Activated CD4-positive, alpha-beta T cell treated with anti-CD3 and anti-CD28 coated beads, Interleukin-2, amount 50 U/mL, for 1 hour (primary cell): ENCODE results near the gene C1QTNF1.
A peak's percentile ranks its signal among the peaks of the same experiment; 100 is the strongest.
"Not testable (repeated sequence)": the region's sequence is repeated elsewhere in the genome, so short reads cannot be mapped to it uniquely, and the experiment has no call there.

Experiments used
- DNase-seq: peaks from one replicate; pipeline ENCODE4 v3.0.0-alpha.2; 2020

The C1QTNF1 gene

DNA sequence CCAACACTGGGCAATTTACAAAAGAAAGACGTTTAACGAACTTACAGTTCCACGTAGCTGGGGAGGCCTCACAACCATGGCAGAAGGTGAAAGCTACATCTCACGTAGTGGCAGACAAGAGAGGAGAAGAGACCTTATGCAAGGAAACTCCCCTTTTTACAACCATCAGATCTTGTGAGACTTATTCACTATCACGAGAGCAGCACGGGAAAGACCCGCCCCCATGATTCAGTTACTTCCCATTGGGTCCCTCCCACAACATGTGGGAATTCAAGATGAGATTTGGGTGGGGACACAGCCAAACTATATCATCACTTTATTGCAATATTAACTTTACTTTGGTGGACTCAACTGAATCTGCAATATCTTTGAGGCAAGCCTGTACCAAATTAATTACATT lies 38.7 kb downstream of the C1QTNF1 start:
- no peak for DNase-seq

DNA sequence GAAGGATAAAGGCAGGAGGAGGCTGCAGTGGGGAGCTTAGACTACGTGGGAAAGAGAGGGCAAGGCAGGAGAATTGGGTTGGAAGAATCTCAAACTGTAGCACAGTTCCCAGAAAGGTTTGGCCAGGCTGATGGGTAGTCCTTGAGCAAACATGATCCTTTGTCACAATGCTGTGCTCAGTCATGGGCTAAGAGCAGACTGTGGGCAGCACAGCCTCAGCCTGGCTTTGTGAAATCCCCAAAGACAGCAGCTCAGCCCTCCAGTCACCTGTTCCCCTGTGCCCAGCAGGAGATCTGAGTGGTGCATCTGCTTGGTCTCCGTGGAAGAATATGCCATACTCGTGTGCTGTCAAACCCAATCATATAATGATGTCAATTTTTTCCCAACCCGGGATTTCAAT lies 40.1 kb downstream of the C1QTNF1 start:
- DNase-seq = no peak

DNA sequence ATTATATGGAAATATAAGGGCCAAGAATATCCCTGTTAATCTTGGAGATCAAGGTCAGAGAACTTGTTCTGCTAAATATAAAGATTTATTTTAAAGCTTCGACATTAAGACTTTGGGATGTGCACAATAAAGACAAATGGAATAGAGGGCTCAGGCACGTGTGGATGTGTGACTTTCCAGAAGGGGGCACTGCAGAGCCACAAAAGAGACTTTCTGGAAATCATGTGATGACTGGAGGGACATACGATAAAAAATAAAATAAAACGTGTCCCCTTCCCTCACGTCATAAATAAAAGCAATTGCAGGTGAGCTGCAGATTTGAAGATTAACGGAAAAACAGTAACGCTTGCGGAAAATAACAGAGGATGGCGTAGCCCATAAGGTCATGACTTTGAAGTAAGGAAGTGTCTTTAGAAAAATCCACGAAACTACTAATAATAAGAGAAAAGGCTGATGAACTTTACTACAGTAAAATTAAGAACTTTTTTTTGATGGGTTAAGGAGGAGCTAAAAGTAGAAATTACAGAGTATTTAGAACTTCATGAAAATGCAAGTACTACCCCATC lies 41.2 kb downstream of the C1QTNF1 start:
- peak; percentile 58 for DNase-seq

DNA sequence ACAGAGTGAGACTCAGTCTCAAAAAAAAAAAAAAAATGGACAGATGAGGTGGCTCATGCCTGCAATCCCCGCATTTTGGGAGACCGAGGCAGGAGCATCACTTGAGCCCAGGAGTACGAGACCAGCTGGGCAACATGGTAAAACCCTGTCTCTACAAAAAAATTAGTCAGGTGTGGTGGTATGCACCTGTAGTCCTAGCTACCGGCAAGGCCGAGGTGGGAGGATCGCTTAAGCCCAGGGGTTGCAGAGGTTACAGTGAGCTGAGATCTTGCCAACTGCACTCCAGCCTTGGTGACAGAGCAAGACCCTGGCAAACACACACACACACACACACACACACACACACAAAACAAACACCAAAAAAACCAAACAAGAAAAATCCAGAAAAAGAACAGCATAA lies 43.0 kb downstream of the C1QTNF1 start:
- DNase-seq = no peak

DNA sequence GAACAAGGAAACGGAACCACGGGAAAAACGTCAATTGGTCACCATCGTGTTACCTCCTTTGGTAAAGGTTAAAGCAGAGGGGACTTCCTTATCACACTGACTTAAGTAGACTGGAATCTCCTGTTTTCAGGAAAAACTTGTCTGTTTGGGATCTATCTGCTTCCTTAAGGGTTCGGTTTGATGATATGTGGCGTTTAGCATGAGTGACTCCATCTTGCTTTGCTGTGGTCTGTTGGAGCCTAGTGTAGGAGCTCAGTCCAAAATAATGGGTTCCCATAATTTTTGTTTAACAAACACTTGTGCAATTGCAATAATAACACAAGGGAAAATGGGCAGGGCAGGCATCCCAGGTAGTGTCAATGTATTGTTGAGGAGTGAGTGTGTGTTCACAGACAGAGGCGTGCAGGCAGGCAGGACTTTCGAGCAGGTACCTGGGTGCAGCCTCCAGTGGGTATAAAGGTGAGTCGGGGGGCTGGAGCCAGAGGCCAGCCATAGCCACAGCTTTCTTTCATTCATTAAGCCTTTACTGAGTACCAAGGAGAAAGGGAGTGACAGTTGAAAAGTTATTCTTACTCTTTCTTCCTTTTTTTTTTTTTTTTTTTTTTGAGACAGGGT lies 46.4 kb downstream of the C1QTNF1 start:
- no peak for DNase-seq

DNA sequence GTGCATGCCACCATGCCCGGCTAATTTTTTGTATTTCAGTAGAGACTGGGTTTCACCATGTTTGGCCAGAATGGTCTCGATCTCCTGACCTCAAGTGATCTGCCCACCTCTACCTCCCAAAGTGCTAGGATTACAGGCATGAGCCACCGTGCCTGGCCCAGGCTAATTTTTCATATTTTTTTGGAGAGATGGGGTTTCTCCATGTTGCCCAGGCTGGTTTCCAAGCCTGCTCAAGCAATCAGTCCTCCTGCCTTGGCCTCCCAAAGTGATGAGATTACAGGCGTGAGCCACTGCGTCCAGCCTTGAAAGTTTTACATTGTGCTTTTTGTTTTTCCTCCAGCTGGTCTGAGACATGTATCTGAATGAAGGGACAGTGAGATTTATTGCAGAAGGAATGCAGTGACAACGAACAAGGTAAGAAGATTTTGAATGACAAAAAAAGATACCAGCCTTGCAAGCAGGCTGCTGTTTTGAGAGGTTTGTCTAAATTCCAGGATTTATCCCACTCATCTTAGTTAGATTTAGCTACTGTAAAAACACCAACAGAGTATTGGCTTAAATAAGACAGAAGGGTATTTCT lies 47.3 kb downstream of the C1QTNF1 start:
- DNase-seq = no peak

DNA sequence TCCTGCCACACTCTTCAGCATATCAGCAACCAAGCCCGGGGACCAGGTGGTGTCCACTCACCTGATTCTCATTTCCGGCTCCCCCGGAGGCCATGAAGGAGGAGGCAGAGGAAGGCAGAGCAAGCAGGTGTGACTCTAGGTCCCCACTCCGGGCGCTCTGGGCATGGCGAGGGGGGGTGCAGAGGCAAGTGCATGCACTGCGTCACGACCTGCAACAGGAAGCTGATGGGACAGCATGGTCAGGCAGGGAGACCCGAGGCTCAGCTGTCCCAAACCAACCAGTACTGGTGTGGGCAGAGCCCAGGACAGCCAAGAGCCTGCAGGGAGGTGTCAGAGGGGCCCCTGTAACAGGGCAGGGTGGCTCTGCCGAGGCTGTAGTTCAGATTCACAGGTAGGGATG lies 48.6 kb downstream of the C1QTNF1 start:
- no peak for DNase-seq

DNA sequence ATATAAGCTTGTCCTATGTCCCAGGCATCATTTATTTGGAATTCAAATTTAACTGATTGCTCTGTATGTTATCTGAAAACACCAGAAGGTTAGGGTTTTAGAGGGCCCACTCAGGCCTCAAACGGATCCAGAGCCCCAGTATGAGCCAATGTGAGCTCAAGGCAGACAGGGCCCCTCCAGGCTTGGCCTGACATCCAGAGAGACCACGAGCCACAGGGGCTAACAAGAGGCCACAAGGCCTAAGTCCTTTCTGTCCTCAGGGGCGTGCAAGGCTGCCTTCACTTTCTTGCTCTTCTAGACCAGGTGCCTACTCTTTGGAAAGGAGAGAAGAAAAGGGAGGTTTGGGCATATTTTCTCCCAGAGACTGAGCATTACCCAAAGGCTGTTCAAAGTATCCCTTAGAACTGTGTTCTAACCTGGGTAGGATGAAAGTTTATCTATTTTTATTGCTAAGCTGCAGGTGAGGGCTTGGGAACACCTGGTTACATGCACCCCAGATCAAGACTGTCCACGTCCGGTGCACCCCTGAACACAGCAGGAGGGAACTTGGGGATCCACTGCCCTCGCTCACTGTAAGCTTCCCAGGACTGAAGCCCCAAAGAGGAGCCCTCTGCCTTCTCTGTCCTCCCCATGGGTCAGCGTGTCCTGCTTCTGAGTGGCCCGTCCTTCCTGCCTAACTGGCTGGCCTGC lies 49.2 kb downstream of the C1QTNF1 start:
- DNase-seq = no peak

DNA sequence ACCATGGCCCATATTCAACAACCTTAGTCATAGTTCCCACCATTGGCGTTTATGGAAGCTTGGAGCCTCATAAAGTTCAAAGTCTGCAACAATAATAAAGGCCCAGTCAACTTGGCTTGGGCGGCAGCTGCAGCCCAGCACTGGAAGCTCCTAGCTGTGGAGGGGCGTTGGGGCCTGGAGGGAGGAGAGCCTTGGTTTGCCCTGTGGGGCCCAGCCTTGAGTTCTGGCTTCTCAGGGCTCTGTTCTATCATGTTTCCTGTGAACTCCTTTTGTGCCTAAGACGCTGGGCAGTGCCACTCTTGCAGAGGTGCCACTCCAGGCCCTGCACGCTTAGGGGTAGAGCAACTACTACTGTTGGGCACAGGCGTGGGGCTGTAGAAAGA lies 49.7 kb downstream of the C1QTNF1 start:
- DNase-seq = no peak

DNA sequence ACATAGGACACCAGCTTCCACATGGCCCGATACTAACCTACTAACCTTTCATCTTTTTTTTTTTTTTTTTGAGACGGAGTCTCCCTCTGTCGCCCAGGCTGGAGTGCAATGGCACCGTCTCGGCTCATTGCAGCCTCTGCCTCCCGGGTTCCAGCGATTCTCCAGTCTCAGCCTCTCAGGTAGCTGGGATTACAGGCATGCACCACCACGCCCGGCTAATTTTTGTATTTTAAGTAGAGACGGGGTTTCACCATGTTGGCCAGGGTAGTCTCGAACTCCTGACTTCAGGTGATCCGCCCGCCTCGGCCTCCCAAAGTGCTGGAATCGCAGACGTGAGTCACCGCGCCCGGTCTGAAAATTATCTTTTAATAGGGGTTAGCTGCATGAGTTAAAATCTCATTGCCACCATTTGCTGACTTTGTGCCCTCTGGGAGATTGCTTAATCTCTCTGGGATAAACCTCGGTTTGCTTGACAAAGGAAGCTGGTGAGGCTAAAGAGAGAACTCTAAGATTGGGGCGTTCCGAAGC lies 50.2 kb downstream of the C1QTNF1 start:
- not testable (repeated sequence) for DNase-seq

DNA sequence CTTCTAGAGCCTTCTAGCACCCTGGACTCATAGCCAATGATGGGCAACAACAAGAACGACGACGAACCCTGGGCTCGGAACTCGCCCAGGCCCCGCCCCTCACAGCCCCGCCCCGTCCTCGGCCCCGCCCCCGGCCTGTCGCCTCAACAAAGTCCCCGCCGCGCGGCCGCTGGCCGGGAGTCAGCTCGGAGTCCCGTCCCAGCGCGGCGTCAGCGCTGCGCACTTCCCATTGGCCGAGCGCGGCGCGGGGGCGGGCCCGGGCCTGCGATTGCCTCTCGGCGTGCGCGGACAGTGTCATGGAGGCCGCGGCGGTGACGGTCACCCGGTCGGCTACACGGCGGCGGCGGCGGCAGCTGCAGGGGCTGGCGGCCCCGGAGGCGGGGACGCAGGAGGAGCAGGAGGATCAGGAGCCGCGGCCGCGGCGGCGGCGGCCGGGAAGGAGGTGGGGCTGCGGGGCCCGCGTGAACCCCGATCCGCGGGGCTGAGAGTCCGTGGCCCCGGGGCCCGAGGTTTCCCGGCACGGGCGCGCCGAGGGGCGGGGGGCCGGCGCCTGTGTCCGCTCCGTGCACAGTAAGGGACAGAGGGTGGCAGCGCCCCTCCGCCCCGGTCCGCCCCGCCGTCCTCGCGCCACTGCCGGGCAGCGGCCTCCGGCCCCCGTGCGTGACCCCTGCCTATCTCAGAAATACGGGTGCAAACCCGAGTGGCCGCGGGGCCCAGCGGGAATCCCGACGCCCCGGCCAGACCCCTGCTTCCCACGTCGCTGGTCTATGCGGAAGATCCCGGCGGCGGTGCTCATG lies 50.9 kb downstream of the C1QTNF1 start, which contains the start of gene ENGASE:
Gene ENGASE, plus strand, starts transcription at position 176 of the 797 bp plus-strand sequence. Its CDS starts 121 bp downstream, at position 297.
- peak; percentile 89 for DNase-seq

DNA sequence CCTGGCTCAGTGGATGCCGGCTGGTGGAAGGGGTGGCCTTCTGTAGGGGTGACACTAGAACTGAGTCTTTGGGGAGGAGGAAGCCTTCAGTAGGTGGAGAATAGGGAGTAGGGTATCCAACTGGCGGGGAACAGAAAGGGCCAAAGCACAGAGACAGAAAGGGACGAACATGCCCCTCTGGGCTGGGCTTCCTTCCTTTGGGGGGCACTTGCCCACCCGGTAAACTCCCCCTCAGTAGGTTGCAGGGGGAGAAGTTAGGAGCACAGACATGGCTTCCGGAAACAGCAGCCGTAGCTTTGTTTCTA lies 51.4 kb downstream of the C1QTNF1 start:
- DNase-seq = no peak

DNA sequence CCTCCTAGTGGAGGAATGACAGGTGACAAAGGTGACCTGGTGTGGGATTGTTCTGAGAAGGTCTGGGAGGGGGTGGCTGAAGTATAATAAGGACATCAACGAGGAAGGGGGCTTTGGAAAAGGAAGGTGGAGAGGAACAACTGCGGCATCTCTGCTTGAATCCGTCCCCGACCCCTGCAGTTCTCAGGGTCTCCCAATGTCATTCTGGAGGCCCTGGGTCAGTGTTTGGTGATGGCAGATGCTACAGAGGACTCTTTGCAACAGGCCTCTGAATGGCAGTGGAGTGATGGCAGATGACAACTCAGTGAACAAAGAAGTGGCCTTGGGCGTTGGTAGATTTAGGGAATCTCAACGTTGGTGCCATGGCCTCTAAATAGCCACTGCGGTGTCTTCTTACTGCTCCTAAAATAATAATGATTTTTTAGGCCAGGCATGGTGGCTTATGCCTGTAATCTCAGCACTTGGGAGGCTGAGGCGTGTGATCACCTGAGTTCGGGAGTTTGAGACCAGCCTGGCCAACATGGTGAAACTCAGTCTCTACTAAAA lies 52.0 kb downstream of the C1QTNF1 start:
- no peak for DNase-seq

DNA sequence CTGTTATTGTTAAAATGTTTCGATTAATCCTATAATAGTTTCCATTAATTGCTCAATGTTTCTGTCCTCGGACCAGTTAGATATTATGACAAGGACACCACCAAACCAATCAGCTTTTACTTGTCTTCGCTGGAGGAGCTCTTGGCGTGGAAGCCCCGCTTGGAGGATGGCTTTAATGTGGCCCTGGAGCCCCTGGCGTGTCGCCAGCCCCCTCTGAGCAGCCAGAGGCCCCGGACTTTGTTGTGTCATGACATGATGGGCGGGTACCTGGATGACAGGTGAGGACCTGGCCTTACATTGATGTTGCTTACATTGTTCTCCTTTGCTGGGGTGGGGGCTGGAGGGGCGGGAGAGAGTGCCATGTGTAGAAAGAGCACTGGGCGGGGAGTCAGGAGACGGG lies 53.6 kb downstream of the C1QTNF1 start:
- DNase-seq = no peak

DNA sequence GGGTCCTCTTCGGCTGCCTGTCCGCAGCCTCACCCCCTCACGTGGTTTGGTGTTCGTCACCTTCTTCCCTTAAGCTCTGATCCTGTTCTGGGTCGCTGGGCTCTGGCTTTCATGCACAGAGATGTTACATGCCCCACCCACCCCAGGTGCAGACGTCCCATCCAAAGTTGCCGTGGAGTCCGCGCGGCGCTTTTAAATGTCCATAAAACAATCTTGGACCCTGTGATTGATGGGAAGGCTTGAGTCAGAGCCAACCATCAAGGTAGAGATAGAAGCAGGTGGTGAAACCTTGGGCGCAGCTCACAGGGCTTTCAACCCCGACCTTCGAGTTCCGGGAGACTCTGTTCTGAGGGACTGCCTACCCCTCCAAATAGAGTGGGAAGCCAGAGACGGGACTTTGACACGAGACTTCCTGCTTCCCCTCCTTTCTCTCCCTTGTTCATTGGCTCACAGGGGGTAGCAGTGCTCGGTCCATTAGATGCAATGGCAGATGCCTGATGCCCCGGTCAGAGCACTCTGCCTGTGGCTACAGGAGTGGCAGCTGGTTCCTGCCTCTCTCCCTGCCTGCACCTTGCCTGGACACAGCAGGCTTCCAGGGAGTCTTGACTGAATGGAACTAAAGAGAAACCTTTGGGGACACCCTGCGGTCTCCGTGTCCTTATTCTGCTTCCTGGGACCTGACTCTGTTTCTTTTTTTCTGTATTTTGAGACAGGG lies 54.7 kb downstream of the C1QTNF1 start:
- DNase-seq = no peak

DNA sequence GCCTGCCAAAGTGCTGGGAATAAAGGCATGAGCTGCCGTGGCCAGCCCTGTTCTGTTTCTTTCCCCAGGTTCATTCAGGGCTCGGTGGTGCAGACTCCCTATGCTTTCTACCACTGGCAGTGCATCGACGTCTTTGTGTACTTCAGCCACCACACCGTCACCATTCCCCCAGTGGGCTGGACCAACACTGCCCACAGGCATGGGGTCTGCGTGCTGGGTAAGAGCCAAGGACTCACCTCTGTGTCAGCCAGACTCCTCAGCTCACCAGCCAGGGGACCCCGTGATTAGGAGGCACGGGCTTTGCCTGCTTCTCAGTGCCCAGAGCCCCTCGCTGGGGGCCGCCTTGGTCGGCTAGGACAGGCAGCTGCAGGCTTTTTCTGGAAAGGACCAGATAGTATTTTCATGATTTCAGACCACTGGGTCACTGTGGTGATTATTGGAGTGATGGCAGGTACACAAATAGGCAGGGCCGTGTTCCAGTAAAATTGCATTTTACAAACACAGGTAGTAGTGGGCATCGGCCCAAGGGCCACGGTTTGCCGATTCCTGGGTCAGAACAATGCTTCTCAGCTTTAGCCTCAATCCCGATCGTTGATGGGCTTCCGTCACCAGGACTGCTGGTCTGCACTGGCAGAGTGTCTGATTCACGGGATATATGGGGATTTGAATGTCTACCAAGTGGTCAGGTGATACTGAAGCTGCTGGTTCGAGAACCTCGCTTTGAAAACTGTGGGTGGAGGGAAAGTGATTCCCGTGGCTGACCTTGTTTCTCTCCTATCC lies 55.6 kb downstream of the C1QTNF1 start:
- no peak for DNase-seq

DNA sequence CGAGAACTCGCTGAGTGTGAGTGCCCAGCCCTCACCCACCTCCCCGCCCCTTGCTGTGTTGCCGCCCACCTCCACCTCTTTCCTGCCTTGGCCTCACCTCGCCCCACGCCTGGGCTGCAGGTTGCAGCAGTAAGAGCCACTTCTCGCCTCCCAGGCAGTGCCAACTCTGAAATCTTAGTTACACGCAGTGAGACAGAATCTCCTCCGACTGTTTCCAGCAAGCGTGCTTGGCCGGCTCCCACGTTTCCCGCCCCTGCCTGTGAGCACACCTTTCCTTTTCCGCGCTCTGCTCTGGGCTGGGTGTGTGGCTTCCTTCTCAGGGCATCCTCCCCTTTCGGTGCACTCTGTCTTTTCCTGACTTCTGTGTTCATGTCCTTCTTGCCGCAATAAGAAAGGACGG lies 56.4 kb downstream of the C1QTNF1 start:
- DNase-seq = no peak

DNA sequence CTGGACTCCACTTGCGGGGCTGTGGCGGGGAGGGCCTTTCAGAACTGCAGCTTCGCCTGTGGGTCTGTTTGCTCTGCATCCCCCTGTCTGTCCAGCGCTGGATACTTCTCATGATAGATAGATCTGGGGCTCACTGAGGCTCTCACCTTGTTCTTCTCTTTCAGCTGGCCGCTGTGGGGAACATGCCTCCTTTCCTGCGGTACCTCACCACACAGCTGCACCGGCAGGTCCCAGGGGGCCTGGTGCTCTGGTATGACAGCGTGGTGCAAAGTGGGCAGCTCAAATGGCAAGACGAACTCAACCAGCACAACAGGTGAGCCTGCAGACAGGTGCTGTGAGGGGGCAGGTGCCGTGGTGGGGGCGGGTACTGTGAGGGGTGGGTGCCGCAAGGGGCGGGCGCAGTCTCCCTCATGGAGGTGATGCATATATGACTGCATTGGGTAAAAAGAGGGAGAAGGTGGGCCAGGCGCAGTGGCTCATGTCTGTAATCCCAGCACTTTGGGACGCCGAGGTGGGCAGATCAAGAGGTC lies 56.9 kb downstream of the C1QTNF1 start:
- no peak for DNase-seq

DNA sequence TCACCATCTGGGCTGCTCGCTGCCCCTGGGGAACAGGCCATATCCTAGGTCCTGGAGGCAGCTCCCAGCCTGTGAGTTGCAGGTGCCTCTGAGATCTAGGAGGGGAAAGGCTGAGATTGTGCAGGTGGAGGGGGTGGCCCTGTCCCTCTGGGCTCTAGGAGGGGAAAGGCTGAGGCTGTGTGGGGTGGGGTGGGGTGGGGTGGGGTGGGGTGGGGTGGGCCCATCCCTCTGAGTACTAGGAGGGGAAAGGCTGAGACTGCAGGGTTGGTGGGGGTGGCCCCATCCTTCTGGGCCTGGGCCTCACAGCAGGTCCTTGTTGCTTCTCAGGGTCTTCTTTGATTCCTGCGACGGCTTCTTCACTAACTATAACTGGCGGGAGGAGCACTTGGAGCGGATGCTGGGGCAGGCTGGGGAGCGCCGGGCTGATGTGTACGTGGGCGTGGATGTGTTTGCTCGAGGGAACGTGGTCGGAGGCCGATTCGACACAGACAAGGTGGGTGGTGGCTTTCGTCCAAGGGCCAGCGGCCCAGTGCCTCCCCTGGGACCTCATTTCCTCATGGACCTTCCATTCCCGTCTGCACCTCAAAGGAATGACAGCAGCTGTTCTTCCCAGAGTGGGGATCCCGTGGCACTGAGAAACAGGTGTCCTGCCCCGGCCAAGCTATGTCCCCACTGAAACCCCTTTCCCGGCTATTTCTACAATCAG lies 57.8 kb downstream of the C1QTNF1 start:
- no peak for DNase-seq
